Upper lobe of left lung (tissue), 4 donors: ENCODE results near the gene TREX2.

Experiments
- CTCF ChIP-seq, 6 experiments: fragments of 450-650 bp in 4 of 6; fragments of 200-600 bp in 2 of 6; sonication (generic) in 2 of 6; IDR thresholded peaks; one replicate each; pipeline ENCODE4 v1.5.1; 2016 to 2019; ENCODE audit warnings: antibody characterized with exemption in 6 of 6
- EP300 ChIP-seq, 4 donors: sonication (generic); formaldehyde crosslinking; IDR thresholded peaks; one replicate each; pipeline ENCODE4 v1.5.1; 2017; ENCODE audit warnings: antibody characterized with exemption in 4 of 4, control low read depth in 2 of 4
- POLR2A ChIP-seq, 4 donors: fragments of 450-650 bp; IDR thresholded peaks; one replicate each; pipeline ENCODE4 v1.5.1; 2016 to 2017; ENCODE audit warnings: antibody characterized with exemption in 4 of 4, mild to moderate bottlenecking in 2 of 4

- TF ChIP-seq POLR2A (IDR thresholded peaks at IDR 0.05) (no peak), CTCF (IDR thresholded peaks at IDR 0.05) (no peak), EP300 (IDR thresholded peaks at IDR 0.05) (no peak)
Measured at GRCh38 chrX:153409414-153410101, 36.3 kb downstream of the TREX2 start.
